Ramos (cell line): ENCODE results near the gene ACOX1.

ENCODE experiments used
- in situ Hi-C: fragments of 300-500 bp; cut with MboI; formaldehyde crosslinking; loops from one replicate; pipeline ENCODE4 v1.14.3; 2022; ENCODE audit warnings: low sequenced_read_pairs; ENCODE audit not compliant: unreplicated experiment

ACOX1 gene

GRCh38 chr17:76009447-76009846 is 30.5 kb upstream of the ACOX1 start:
- in situ Hi-C loops: loop anchor here (5.0 kb wide), 2 partner anchors 93 to 102 kb away; partner anchors contain the start of gene EXOC7

- in situ Hi-C loops: loop anchor here (5.0 kb wide), 2 partner anchors 93 to 102 kb away; partner anchors contain the start of gene EXOC7
Measured at GRCh38 chr17:76008630-76009425, 29.9 kb upstream of the ACOX1 start.

GRCh38 chr17:76008208-76008607 is 29.2 kb upstream of the ACOX1 start:
- in situ Hi-C loops: loop anchor here (5.0 kb wide), 2 partner anchors 94 to 101 kb away; partner anchors contain the start of gene EXOC7

- in situ Hi-C loops: loop anchor here (5.0 kb wide), 2 partner anchors 94 to 101 kb away; partner anchors contain the start of gene EXOC7
Measured at GRCh38 chr17:76007850-76008165, 28.8 kb upstream of the ACOX1 start.

GRCh38 chr17:76007131-76007849 is 28.3 kb upstream of the ACOX1 start:
- in situ Hi-C loops: loop anchor here (5.0 kb wide), 2 partner anchors 95 to 100 kb away; partner anchors contain the start of gene EXOC7

GRCh38 chr17:76005263-76006149 is 26.5 kb upstream of the ACOX1 start:
- in situ Hi-C loops: loop anchor here (5.0 kb wide), 2 partner anchors 97 to 98 kb away; partner anchors contain the start of gene EXOC7

GRCh38 chr17:76004750-76005262 is 25.8 kb upstream of the ACOX1 start:
- in situ Hi-C loops: loop anchor here (5.0 kb wide), 2 partner anchors 97 to 98 kb away; partner anchors contain the start of gene EXOC7

GRCh38 chr17:76003915-76004314 is 24.9 kb upstream of the ACOX1 start:
- in situ Hi-C loops: no loop called here

GRCh38 chr17:76002100-76002499 is 23.1 kb upstream of the ACOX1 start:
- in situ Hi-C loops: no loop called here

- in situ Hi-C loops: no loop called here
Measured at GRCh38 chr17:76000755-76001521, 22.0 kb upstream of the ACOX1 start, which contains the start of gene CDK3. Gene CDK3 (plus strand): TSS chr17:76000855. CDS start chr17:76001426, 571 bp downstream.

- in situ Hi-C loops: no loop called here
Measured at GRCh38 chr17:76000016-76000754, 21.2 kb upstream of the ACOX1 start.

- in situ Hi-C loops: no loop called here
Measured at GRCh38 chr17:75998327-75998795, 19.4 kb upstream of the ACOX1 start.

- in situ Hi-C loops: no loop called here
Measured at GRCh38 chr17:75996665-75997590, 18.0 kb upstream of the ACOX1 start.

GRCh38 chr17:75995385-75995925 is 16.5 kb upstream of the ACOX1 start:
- in situ Hi-C loops: no loop called here

GRCh38 chr17:75994802-75995370 is 15.9 kb upstream of the ACOX1 start:
- in situ Hi-C loops: no loop called here

GRCh38 chr17:75991396-75991795 is 12.4 kb upstream of the ACOX1 start:
- in situ Hi-C loops: no loop called here

- in situ Hi-C loops: no loop called here
Measured at GRCh38 chr17:75987041-75987440, 8.1 kb upstream of the ACOX1 start.
